GM21360 (cell line): ENCODE results near the gene TRIM7.
A peak's percentile ranks its signal among the peaks of the same experiment; 100 is the strongest.
"Not testable (repeated sequence)": the region's sequence is repeated elsewhere in the genome, so short reads cannot be mapped to it uniquely, and the experiment has no call there.

ENCODE experiments used
- ATAC-seq: cut with Tn5 transposase; IDR thresholded peaks from one replicate; pipeline ENCODE4 v1.9.1; 2021; ENCODE audit warnings: mild to moderate bottlenecking, moderate library complexity; ENCODE audit not compliant: unreplicated experiment

Gene TRIM7

GRCh38 chr5:181214249-181214648 lies 9.3 kb upstream of the TRIM7 start:
- ATAC-seq: not testable (repeated sequence)

GRCh38 chr5:181212934-181213333 lies 7.9 kb upstream of the TRIM7 start:
- no peak for ATAC-seq

GRCh38 chr5:181212080-181212479 lies 7.1 kb upstream of the TRIM7 start:
- ATAC-seq: no peak

- no peak for ATAC-seq
Measured at GRCh38 chr5:181211208-181211607, 6.2 kb upstream of the TRIM7 start.

DNA sequence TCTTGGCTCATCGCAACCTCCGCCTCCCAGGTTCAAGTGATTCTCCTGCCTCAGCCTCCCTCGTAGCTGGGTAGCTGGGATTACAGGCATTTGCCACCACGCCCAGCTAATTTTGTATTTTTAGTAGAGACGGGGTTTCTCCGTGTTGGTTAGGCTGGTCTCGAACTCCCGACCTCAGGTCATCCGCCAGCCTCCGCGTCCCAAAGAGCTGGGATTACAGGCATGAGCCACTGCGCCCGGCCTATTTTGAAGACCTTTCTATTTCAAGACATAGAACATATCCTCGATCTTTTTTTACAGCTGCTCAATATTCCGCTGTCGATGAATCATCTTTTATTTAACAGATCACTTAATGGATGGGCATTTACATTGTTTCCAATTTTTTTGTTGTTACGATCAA lies 5.7 kb upstream of the TRIM7 start:
- not testable (repeated sequence) for ATAC-seq

DNA sequence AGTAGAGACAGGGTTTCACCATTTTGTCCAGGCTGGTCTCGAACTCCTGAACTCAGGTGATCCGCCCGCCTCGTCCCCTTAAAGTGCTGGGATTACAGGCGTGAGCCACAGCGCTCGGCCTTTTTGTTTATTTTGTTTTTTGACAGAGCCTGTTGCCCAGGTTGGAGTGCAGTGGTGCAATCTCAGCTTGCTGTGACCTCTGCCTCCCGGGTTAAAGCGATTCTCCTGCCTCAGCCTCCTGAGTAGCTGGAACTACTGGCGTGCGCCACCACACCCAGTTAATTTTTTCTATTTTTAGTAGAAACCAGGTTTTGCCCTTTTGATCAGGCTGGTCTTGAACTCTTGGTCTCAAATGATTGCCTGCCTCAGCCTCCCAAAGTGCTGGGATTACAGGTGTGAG lies 5.2 kb upstream of the TRIM7 start:
- not testable (repeated sequence) for ATAC-seq

DNA sequence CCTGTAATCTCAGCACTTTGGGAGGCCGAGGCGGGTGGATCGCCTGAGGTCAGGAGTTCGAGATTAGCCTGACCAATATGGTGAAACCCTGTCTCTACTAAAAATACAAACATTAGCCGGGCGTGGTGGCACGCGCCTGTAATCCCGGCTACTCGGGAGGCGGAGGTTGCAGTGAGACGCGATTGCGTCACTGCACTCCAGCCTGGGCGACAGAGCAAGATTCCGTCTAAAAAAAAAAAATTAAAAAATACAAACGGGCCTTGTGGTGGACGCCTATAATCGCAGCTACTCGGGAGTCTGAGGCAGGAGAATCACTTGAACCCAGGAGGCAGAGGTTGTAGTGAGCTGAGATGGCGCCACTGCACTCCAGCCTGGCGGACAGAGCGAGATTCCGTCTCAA lies 4.0 kb upstream of the TRIM7 start:
- ATAC-seq: not testable (repeated sequence)

GRCh38 chr5:181207960-181208253 lies 2.9 kb upstream of the TRIM7 start:
- ATAC-seq: no peak

DNA sequence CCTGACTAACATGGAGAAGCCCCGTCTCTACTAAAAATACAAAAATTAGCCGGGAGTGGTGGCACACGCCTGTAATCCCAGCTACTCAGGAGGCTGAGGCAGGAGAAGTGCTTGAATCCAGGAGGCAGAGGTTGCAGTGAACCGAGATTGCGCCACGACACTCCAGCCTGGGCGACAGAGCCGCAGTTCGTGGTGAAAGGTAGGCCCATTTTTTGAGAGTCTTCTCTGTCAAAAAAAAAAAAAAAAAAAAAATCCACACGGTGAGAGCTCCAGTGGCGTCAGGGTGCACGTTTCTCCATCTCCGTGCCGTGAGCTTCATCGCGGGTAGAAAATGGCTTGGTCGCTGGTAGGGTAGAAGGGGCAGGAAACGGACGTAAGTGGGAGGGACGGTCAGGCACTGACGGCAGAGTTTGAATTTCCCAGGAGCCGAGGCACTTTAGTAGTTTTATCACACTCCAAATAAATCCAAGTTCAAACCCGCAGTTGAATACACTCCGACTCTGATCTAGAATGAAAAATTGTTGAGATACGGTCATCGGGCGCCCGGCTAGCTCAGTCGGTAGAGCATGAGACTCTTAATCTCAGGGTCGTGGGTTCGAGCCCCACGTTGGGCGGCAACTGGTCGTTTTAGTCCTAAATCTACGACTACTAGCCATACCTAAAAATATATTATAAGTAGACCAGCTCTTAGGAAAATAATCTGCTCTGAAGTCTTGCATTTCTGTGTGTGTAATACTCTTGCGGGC lies 2.4 kb upstream of the TRIM7 start:
- no peak for ATAC-seq

- no peak for ATAC-seq
Measured at GRCh38 chr5:181205761-181206649, 1.0 kb upstream of the TRIM7 start.

GRCh38 chr5:181204113-181204825 lies 727 bp downstream of the TRIM7 start:
- ATAC-seq: no peak

GRCh38 chr5:181203777-181204112 lies 1.3 kb downstream of the TRIM7 start:
- ATAC-seq: no peak

DNA sequence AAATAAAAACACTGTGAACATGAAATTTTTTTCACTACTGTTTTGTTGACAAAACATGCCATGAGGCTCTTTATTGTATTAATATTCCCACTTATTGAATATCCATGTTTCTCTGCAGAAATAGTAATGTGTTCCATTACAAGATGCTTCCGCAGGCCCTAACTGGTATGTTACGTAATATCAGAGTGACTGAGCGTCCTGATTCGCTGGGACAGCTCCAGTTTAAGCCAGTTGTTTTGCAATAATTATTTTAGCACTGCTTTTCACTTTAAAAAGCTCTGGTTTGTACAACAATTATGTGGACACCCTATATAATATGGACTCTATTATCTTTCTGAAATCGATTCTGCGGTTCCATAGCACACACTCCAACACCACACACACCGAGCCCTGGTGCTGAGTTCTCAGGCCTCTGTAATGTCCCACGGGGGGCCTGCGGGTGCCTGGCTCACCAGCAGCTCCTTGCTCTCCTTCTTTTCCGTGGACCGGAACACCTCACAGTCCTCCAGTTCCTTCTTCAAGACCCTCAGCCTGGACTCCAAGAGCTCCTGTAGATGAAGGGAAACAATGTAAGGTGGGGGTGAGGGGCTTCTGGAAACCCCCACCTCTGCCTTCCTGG lies 1.8 kb downstream of the TRIM7 start:
- no peak for ATAC-seq

DNA sequence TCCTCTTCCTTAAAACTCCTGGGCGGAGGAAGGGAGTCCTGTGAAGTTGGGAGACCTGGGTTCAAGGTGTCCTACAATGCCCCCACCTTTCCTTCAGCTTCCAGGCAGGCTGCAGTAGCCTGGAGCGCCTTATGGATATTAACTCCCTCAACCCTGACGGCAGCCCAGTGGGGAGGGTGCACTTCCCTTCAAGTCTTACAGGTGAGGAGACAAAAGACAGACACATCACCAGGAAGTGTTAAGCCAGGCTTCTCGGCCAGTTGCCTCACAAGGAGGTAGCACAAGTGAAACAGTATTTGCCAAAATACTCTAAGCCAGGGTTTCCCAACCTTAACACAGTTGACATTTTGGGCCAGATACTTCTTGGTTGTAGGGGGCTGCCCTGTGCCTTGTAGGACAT lies 4.2 kb downstream of the TRIM7 start:
- no peak for ATAC-seq

DNA sequence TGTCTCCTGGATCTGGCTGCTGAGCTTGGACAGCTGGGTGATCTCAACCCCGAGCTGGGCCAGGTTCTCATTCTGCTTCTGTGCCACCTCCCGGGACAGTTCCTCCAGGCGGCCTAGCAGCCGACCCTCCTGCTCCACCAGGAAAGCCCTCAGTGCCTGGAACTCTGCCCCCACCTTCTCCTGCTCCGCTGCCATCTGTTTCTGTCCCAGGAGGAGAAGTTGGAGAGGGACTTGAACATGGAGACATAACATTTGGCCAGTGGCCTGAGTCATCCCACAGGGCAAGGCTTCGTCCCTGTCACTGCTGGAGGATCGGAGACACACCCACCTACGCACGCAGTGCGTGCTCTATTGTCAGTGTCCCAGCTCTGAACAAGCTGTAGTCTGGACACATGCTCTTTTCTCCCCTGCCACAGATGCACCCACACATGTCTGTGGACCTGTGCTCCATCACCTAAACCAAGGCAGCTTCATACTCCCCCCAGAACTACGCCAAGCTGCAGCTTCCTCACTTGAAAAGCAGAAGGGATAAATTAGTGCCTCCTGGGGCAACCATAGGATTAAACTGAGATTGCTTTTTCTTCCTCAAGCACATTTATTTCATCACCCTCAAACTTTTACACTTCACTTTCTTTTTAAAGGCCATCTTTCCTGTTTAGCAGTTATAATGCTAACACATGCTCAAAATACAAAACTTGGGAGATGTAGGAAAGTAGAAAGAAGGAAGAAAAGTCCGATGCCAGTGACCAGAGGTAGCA lies 4.9 kb downstream of the TRIM7 start:
- ATAC-seq: no peak

DNA sequence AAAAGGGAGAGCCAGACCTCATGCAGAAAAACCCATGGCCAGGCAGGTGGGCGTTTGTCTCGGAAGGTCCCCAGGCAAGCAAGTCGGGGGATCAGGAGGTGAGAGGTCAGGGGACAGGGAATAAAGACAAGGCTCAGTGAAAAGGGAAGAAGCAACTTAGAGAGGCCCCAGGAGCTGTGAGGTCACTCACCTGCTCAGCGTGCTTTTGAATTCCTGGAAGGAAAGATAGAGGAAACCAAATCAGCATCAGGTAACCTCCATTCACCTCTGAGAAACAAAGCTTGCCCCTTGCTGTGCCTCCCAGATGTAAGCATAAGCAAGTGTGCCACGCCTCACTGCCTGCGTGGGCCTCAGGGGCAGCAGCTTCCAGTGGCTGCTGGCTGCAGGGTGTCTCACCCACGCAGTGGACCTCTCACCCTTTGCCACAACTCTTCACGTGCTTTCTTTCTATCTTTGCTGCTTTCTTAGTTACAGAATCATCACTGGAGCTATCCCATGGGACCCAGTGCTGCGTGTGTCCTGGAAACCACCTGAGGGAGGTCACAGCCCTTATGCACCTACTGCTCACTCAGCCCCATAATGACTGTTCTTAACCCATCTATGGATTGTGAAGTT lies 6.0 kb downstream of the TRIM7 start:
- ATAC-seq: peak; percentile 76

DNA sequence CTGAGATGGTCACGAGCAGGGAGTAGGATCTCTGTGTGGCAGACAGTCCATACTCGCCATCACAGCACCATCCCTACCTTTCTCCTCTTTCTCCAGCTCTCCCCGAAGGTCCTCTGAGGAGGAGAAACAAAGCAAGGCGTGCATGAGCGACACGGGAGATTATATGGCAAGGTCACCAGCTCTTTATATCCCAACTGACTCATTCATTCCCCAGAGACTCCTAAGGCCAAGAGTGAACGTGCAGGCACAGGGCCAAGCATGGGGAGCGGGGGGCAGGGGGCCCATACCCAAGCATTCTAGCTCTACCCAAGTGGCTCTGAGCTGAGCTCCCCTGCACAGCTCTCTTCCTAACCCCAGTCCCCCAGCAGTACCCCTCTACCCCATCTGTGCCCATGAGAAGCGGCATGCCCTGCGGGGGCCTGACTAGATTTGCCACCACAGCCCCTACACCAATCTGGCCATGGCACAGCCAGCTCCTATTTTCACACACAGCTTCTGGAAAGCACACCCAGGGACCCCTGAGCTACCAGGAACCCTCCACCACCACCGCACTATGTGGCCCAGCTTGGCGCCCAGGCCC lies 6.8 kb downstream of the TRIM7 start:
- ATAC-seq: no peak

- ATAC-seq: no peak
Measured at GRCh38 chr5:181197326-181197951, 7.6 kb downstream of the TRIM7 start.

GRCh38 chr5:181195249-181195761 lies 9.7 kb downstream of the TRIM7 start:
- ATAC-seq: no peak
